DOHH2 (cell line): ENCODE measurements around the gene ARHGEF16.

Experiments used
- H3F3A ChIP-seq: fragments of 200-600 bp; sonication (generic), shearing (Covaris generic); 2 replicates; pipeline ENCODE4 v1.6.0; 2016; ENCODE audit warnings: antibody characterized with exemption, mild to moderate bottlenecking; ENCODE audit not compliant: control insufficient read depth, insufficient read depth
- H3K27ac ChIP-seq: fragments of 200-600 bp; sonication (generic); 2 replicates; pipeline ENCODE4 v1.5.1; 2014; ENCODE audit warnings: low read depth, mild to moderate bottlenecking, low read length, moderate library complexity
- H3K27me3 ChIP-seq: fragments of 200-600 bp; sonication (generic); 2 replicates; pipeline ENCODE4 v1.6.1; 2014; ENCODE audit warnings: mild to moderate bottlenecking, low read length, mixed read lengths; ENCODE audit not compliant: control insufficient read depth
- H3K36me3 ChIP-seq: fragments of 200-600 bp; sonication (generic); 2 replicates; pipeline ENCODE4 v1.6.1; 2014; ENCODE audit warnings: mild to moderate bottlenecking, low read length, moderate library complexity, mixed read lengths; ENCODE audit not compliant: control insufficient read depth
- H3K4me1 ChIP-seq: fragments of 200-600 bp; sonication (generic); 2 replicates; pipeline ENCODE4 v1.6.1; 2014; ENCODE audit warnings: mild to moderate bottlenecking, low read length, mixed read lengths; ENCODE audit not compliant: control insufficient read depth
- H3K4me2 ChIP-seq: fragments of 200-600 bp; sonication (generic); 2 replicates; pipeline ENCODE4 v1.6.0; 2014; ENCODE audit warnings: mild to moderate bottlenecking, low read length, moderate library complexity
- H3K4me3 ChIP-seq: fragments of 200-600 bp; sonication (generic); 2 replicates; pipeline ENCODE4 v1.5.1; 2014; ENCODE audit warnings: mild to moderate bottlenecking, low read length, mixed read lengths
- H3K79me2 ChIP-seq: fragments of 200-600 bp; sonication (generic); 2 replicates; pipeline ENCODE4 v1.6.1; 2014; ENCODE audit warnings: mild to moderate bottlenecking, low read length, mixed read lengths; ENCODE audit not compliant: control insufficient read depth
- H3K9me2 ChIP-seq: fragments of 200-600 bp; sonication (generic); replicated peaks from 2 replicates; pipeline ENCODE4 v1.6.1; 2014; ENCODE audit warnings: mild to moderate bottlenecking, low read length, mixed read lengths; ENCODE audit not compliant: control insufficient read depth
- H3K9me3 ChIP-seq: fragments of 200-600 bp; sonication (generic); 2 replicates; pipeline ENCODE4 v1.6.1; 2014; ENCODE audit warnings: antibody characterized with exemption, low read length, mixed read lengths; ENCODE audit not compliant: control insufficient read depth, insufficient read depth
- H4K20me1 ChIP-seq: fragments of 200-600 bp; sonication (generic); 2 replicates; pipeline ENCODE4 v1.6.0; 2014; ENCODE audit warnings: low read depth, mild to moderate bottlenecking, antibody characterized with exemption, low read length, moderate library complexity; ENCODE audit not compliant: control insufficient read depth, insufficient read depth
- CTCF ChIP-seq: fragments of 200-600 bp; sonication (generic); IDR thresholded peaks from one replicate; pipeline ENCODE4 v1.5.1; 2014; ENCODE audit warnings: antibody characterized with exemption, mild to moderate bottlenecking, low read depth, low read length; ENCODE audit not compliant: poor library complexity, severe bottlenecking
- EZH2phosphoT487 ChIP-seq: fragments of 200-600 bp; sonication (generic); IDR thresholded peaks from 2 replicates; pipeline ENCODE4 v1.6.1; 2017; ENCODE audit warnings: borderline replicate concordance, mild to moderate bottlenecking, antibody characterized with exemption, low read length, moderate library complexity, mixed read lengths

ARHGEF16 gene

GRCh38 chr1:3442901-3443300 lies 11.6 kb upstream of the ARHGEF16 start:
- H3K9me2 ChIP-seq = no peaks in the 10 kb centered on the region
- no peak for TF ChIP-seq CTCF
- TF ChIP-seq EZH2phosphoT487 = no peak

GRCh38 chr1:3443807-3444206 lies 10.7 kb upstream of the ARHGEF16 start:
- Histone ChIP-seq H3K4me1 (no peaks in the 10 kb centered on the region), H3K36me3 (no peaks in the 10 kb centered on the region), H3K4me3 (no peak overlapping the region), H3K4me2 (no peak overlapping the region), H4K20me1 (no peaks in the 10 kb centered on the region), H3K27ac (no peak overlapping the region), H3K27me3 (no peaks in the 10 kb centered on the region), H3K9me2 (no peaks in the 10 kb centered on the region), H3K9me3 (0 out of 2 replicates have a peak, but pooled peaks cover 6% of the 10 kb centered on the region), H3K79me2 (no peaks in the 10 kb centered on the region), H3F3A (no peaks in the 10 kb centered on the region)
- TF ChIP-seq CTCF = no peak
- TF ChIP-seq EZH2phosphoT487 = no peak

More at GRCh38 chr1:3442901-3443300, 11.6 kb upstream of the ARHGEF16 start:
- H3K36me3 ChIP-seq = no peaks in the 10 kb centered on the region
- 0 out of 2 replicates have a peak, but pooled peaks cover 5% of the 10 kb centered on the region for H3K9me3 ChIP-seq
- H3K27me3 ChIP-seq = no peaks in the 10 kb centered on the region
- H3K79me2 ChIP-seq = no peaks in the 10 kb centered on the region
- H3K4me1 ChIP-seq = no peaks in the 10 kb centered on the region
- no peaks in the 10 kb centered on the region for H3F3A ChIP-seq
- H3K4me2 ChIP-seq = no peak overlapping the region
- H3K4me3 ChIP-seq = no peak overlapping the region
- H4K20me1 ChIP-seq = no peaks in the 10 kb centered on the region
- H3K27ac ChIP-seq = no peak overlapping the region

GRCh38 chr1:3444298-3444697 lies 10.2 kb upstream of the ARHGEF16 start:
- Histone ChIP-seq H3K4me2 (no peak overlapping the region), H3K36me3 (no peaks in the 10 kb centered on the region), H3K9me2 (no peaks in the 10 kb centered on the region), H3K79me2 (no peaks in the 10 kb centered on the region), H3F3A (no peaks in the 10 kb centered on the region), H3K27me3 (no peaks in the 10 kb centered on the region), H3K4me3 (no peak overlapping the region), H3K4me1 (no peaks in the 10 kb centered on the region), H3K27ac (no peak overlapping the region), H3K9me3 (0 out of 2 replicates have a peak, but pooled peaks cover 6% of the 10 kb centered on the region), H4K20me1 (no peaks in the 10 kb centered on the region)
- TF ChIP-seq CTCF = no peak
- TF ChIP-seq EZH2phosphoT487 = no peak

- Histone ChIP-seq H3K9me2 (no peaks in the 10 kb centered on the region), H3K79me2 (no peaks in the 10 kb centered on the region), H3K36me3 (no peaks in the 10 kb centered on the region), H3K4me3 (no peak overlapping the region), H3K9me3 (0 out of 2 replicates have a peak, but pooled peaks cover 6% of the 10 kb centered on the region), H3K4me1 (no peaks in the 10 kb centered on the region), H4K20me1 (no peaks in the 10 kb centered on the region), H3K27me3 (no peaks in the 10 kb centered on the region), H3K4me2 (no peak overlapping the region), H3K27ac (no peak overlapping the region), H3F3A (no peaks in the 10 kb centered on the region)
- no peak for TF ChIP-seq CTCF
- TF ChIP-seq EZH2phosphoT487 = no peak
Measured at GRCh38 chr1:3444736-3445135, 9.7 kb upstream of the ARHGEF16 start.
